ENCODE results near the gene DOCK1.

DOCK1 gene

DNA sequence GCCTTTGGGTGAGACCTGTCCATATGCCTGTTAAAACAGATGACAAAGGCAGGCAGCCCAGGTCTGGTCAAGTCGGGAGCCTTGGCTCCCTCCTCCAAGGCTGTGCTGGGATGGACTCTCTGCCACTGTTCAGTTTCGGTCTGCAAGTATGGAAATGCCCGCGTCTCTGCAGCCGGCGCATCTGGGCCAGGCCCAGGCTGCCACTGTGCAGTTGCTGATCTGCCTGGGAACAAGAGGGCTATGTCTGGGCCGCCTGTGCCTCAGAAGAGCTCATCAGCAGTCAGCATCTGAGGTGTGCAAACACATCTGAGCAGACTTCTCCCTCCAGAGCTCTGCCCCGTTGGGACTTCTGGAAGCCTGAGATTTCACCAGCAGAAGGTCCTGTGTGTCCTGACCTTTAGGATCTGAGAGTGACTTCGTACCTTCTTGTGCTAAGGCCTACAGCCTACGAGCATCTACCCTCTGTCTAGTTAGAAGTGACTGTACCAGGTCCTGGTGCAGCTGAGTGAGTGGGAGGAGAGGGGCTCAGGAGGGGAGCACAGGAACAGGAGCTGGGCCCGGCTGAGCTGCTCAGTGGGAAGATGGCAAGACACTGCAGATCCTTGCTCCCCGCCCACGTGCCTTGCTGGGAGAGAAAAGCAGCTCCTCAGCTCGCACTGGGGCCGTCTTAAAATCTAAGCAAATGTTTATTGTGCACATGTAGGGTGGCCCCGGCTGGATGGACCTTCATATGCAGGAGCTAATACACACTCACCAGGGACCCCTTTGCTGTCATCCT, 50.9 kb downstream of the DOCK1 start:
- no peak for DNase-seq

DNA sequence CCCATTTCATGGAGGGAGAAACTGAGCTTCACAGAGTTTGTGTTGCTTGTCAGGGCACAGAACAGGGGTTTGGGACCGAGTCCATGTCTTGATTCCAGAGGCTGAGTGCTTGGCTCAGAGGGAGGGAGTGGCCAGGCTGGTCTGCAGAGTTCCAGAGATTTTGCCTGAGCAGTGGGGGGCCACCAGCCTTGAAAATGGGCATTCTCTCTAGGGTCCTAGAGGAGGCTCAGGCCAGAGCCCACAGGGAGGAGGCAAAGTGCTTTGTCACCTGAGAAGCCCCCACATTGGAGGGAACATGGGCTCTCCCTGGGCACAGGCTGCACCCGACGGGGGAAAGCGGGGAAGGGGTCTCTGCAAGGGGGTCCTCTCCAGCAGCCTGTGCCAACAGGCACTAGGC, 51.5 kb downstream of the DOCK1 start:
- DNase-seq = no peak

DNA sequence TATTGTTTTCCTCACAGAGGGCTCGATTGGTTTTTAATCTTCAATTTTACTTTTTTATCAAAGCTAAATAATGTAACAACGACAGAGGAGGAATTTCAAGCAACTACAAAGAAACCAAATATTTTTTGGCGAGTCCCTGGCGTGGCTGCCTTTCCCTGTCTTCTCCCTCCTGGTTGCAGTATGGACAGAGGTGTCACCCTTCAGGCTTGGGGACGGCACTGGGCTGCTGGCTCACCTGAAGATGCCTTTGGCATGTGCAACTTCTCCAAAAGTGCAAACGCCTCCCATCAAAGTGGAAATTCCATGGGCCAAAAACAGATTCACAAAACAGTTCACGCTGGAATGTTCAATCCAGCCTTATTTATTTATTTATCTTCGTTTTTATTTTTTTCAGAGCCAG, 51.9 kb downstream of the DOCK1 start:
- no peak for DNase-seq

DNA sequence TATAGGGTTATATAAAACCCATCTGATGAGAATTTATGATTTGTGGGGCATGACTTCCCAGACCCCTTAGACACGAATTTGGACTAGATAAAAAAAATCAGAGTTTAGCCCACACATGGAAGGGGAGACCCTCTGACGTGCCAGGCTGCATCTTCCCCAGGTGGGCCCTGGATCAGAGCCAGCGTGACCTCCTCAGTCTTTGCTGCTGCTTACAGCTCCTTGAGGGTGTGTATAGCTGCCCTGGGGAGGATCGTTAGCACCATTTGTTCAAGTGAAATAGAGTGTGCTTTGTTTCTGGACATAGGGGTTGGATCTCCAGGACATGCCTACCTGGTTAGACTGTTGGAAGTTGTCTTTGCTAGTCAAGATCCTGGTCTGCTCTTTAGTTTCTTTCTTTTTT, 54.2 kb downstream of the DOCK1 start:
- DNase-seq = no peak

DNA sequence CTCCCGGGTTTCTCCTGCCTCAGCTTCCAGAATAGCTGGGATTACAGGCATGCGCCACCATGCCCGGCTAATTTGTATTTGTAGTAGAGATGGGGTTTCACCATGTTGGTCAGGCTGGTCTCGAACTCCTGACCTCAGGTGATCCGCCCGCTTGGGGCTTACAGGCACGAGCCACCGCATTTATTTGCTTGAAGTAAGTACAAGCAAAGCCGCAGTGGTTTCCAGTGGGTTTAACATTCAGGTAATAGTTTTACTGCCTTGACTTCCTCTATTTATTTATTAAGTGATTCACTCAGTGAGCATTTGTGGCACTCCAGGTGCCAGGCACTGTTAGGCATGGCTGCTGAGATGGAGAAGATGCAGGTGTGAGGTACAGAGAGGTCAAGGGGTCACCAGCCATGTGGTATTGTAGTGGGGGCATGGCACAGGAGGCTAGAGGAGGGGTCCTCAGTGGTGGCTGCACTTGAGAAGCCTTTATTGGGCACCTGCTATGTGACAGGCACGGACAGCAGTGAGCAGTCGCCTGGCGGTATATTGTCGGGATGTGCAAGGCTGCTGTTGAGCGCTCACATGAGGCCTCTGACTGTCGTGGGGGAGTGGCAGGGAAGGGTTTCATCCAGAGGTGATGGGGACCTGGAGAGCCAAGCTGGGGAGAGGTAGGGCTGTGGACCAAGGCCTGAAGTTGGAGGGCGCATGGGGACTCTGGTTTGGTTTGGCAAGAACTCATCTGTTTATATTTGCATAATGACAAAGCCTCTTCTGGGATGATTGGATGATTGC, 54.9 kb downstream of the DOCK1 start:
- no peak for DNase-seq

DNA sequence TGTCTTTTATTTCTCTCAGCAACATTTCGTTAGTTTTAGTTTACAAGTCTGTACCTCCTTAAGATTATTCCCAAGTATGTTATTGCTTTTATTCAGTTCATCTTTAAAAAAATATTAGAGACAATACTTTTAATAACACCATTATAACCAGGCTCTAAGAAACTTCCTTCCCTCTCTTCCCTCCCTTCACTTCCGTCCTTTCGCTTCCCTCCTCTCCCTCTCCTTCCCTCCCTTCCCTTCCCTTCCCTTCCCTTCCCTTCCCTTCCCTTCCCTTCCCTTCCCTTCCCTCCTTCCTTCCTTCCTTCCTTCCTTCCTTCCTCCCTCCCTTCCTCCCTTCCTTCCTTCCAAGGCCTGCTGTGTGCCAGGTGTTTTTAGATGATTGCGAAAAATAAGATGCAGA, 58.1 kb downstream of the DOCK1 start:
- DNase-seq = no peak

DNA sequence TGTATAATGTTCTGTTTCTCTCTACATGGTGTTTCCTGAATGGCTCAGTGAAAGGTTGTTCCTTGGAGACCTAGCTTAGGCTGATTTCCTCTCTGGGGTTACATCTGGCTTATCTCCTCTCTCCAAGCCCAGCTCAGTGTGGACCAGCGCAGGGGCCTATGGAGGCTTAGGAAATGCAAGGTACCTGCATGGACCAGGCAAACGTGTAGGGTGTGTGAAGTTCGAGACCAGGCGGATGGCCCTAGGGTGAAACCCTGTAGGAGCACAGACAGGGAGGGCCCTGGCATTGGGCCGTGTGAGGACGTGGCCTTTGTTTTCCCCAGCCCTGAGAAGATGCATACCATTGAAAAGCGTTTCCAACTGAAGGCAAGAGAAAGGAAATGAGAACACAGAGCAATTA, 59.0 kb downstream of the DOCK1 start:
- DNase-seq = no peak

DNA sequence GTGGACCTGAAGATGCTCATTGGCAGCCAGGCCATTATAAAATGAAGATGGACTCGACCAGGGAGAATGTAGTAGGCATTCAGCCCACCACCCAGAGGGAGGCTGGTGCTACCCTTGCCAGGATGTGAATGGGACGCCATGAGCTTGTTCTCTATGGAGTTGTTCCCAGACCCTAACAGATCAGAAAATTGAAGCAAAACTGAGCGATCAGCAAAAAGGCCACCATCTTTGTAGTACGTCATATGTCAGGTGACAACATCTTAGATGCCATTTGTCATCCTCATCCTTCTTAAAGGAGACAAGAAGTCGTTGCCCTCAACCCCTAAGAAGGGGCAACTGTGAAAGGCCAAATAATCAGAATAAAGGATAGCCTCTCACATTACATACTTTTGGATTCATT, 61.7 kb downstream of the DOCK1 start:
- no peak for DNase-seq

DNA sequence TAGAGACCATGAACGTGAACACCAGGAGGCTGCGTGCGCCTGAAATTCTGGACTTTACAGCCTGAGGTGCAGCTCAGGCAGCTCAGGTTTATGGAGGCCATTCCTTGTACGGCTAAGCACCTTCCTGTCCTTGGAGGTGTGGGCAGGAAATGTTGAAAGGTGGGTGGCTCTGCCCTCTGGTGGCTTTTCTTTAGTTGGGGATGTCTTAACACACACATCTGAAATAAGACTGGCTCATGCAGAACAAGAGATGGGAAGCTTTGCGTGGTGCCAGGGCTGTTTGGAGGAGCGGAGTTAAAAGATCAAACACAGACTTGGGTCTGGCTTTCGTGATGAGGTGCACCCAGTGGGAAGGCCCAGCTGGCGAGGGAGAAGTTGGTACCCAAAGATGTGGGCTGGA, 64.1 kb downstream of the DOCK1 start:
- DNase-seq = no peak

DNA sequence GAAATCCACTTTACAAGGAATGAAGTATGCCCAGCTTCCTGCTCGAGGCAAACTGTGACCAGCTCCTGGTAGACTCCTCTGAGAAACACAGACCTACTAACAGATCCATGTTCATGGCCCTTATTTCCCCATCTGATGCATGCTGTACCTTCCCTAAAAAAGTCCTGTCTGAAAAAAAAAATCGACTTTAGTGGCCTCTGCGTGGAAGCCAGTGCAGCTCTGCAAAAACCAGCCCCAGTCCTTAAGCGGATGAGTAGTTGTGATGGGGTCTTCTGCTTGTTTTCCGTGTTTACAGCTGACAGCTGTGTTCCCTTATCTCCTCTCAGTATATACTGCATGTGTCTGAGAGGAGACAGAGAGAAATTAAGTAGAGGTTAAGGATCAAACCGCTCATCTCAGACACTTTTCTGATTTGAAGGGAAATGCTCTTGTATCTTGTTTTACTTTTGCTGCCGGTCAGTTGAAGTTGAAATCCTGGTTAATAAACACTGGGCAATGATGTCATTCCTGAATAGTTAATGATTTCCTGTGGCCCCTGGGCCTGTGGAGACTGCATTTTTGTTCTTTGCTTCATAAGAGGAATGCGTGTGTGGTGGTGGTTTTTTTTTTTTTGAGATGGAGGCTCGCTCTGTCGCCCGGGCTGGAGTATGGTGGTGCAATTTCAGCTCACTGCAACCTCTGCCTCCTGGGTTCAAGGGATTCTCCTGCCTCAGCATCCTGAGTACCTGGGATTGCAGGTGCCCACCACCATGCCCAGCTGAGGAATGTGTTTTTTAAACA, 67.6 kb downstream of the DOCK1 start:
- DNase-seq = no peak

DNA sequence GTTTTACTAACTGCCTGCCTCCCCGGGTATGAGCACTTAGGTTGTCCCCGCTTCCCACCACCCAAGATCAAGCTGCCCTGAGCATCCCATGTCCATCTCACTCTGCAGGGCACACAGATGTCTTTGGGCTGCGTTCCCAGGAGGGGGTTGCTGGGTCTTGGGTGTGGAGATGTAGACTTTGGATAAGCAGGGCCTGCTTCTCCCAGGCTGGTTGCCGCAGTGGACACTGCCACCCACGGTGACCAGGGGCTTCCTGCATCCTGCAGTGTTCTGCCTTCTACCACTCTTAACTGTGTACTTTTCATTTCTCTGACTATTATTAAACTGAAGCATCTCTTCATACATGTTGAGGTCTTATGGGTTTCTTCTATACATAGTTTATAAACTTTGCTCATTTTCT, 70.0 kb downstream of the DOCK1 start:
- no peak for DNase-seq

DNA sequence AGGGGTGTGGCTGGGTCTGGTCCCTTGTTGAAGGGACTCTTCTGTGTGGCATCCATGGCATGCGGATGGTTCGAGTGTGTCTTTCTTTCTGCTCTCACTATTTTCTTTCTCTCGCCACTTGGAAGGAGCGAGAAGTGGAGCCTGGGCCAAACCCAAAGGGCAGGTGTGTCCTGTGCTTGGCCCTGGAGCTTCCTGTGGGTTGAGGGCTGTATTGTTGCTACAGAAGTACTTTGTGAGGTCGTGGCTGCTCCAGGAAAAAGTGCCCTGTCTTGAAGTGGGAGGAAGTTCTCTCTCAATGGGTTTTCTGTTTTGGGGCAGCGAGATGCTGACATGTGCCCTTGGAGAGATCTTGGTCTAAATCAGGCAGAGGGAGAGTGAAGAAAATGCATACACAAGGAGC, 72.0 kb downstream of the DOCK1 start:
- no peak for DNase-seq

DNA sequence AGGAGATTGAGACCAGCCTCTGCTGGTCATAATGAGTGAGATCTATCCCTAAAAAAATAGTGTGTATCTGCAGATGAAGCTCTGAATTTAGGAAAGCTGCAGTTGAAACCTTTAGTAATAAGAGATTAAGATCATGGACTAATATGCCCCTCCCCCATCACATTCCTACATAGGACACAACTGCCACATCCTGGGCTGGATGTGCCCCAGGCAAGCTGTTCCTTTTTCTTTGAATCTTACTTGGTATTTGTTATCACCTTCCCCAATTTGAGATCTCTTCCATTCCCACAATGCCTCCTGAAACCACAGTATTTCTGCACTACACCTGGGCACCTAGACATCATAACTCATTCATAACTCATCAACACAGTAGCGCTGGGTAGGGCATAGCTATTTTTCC, 74.1 kb downstream of the DOCK1 start:
- DNase-seq = no peak

DNA sequence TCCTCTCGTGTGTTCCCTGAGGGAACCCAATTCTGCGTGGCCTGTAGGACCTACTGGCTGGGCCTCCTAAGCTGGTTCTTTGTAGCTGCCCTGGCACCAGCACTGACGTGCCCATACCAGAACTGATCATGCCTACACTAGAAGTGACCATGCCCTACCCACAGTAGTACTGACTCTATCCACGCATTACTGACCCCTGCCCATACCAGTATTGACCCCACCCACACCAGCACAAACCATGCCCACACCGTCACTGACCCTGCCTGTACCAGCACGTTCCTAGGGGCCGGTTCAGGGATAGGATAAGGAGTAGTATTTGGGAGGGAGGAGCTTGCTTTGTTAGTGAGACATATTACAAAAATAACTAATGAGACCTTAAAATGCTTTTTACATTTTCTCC, 88.0 kb downstream of the DOCK1 start:
- no peak for DNase-seq

DNA sequence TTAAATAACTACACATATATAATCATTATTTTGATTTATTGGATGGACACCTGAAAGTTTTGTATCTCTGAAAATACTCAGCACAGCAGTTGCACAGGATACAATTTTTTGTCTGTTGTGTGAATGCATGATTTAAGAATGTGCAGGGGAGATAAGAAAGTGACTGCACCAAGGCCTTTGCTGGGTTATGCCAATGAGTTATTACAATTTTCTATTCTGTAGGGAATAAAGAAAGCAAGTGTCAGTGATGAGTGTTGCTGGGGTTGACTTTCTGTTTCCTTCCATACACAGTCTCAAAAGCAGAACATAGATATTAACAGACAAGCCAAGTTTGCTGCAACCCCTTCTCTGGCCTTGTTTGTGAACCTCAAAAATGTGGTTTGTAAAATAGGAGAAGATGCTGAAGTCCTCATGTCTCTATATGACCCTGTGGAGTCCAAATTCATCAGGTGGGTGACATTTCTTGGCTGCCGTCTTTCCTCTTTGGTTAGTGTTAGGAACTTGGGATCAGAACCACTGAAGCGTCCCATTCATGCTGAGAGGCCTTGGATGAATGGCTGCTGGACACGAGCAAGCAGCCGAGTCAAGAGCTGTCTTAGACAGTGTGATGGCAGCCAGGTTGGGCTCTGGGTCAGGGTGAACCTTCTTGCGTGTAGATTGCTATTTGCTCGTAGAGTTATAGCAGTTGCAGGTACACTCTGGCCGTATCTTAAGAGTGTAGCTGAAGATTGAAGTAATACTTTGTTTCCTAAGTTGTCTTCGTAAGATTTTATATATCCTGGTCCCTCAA, 92.8 kb downstream of the DOCK1 start:
- no peak for DNase-seq

DNA sequence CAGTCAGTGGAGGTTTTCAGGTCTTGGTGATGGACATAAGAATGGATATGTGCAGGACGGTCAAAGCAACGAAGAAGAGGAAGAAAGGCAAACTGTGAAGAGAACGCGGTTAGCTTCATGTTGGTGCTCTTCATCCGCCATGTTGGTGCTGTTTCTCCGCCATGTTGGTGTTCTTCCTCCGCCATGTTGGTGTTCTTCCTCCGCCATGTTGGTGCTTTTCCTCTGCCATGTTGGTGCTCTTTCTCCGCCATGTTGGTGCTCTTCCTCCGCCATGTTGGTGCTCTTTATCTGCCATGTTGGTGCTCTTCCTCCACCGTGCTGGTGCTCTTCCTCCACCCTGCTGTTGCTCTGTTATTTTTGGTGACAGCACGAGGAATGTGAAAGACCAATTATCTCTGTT, 95.4 kb downstream of the DOCK1 start:
- no peak for DNase-seq

DNA sequence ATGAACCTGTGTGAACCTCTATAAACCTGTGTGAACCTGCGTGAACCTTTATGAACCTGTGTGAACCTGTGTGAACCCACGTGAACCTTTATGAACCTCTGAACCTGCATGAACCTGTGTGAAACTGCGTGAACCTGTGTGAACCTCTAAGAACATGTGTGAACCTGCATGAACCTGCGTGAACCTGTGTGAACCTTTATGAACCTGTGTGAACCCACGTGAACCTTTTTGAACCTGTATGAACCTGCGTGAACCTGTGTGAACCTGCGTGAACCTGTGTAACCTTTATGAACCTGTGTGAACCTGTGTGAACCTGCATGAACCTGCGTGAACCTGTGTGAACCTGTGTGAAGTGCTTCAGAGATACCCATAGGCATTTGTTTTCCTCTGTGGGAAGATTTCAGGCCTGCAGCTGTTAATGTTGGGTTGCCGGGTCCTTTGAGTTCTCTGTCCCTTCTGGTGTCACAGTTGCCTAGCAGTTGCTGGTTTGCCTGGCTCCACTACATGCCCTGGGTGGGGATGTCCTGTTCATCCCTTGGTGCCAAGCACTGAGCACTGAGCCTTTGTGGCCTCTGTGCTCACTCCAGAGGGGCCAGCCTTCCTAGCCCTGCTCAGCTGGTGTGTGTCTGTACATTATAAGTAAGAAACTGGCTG, 97.9 kb downstream of the DOCK1 start:
- no peak for DNase-seq

DNA sequence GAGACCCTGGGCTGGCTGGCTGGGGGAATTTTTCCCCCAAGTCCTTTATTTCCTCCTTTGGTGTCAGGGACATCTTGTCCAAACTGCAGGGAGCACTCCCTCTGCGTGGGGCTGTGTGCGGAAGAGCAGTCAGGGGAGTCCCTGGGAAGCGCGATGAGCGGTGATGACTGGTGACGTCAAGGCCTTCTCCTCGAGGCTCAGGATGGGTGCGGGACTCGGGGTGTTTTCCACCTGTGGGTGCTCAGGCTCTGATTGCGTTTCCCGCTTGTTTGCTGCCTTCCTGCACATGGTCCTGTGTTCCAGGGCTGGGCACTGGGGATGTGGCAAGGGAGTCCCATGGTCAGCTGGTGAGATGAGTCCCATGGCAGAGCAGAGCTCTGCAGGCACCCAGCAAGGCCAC, 101.2 kb downstream of the DOCK1 start:
- no peak for DNase-seq

DNA sequence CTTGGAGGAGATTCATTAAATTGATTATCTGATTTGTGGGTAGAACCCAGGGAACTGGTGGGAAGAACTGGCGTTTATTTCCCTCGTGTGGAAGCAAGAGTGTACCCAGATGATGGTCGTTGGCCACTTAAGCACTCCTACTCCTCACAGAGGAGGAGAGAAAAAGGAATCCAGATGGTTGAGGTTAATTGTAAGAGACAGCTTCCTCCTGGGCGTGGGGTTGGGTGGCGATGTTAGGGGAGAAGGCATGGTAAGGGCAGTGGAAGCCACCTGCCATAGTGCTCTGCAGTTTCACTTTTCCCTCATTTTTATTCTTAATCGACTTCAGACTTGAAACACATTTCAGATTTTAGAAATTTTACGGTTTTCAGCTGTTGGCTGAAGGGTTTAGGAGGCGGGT, 104.1 kb downstream of the DOCK1 start:
- DNase-seq = no peak

DNA sequence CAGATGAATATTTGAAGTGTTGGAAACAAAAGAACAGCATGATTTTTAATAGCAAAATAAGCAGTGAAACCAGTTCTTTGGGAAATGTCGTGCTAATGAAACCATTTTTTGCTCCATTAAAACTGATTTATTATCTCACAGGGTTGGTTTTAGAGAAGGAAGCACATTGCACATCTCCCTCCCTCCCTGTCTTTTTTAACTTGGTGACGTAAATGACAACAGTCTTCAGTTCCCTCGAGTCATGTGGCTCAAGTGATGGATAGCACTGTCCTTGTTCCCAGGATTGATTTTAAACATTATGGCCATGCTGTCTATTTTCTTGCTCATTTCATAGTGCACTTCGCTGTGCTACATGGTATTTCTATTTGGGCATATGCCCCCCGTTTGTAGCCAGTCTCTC, 105.9 kb downstream of the DOCK1 start:
- no peak for DNase-seq

DNA sequence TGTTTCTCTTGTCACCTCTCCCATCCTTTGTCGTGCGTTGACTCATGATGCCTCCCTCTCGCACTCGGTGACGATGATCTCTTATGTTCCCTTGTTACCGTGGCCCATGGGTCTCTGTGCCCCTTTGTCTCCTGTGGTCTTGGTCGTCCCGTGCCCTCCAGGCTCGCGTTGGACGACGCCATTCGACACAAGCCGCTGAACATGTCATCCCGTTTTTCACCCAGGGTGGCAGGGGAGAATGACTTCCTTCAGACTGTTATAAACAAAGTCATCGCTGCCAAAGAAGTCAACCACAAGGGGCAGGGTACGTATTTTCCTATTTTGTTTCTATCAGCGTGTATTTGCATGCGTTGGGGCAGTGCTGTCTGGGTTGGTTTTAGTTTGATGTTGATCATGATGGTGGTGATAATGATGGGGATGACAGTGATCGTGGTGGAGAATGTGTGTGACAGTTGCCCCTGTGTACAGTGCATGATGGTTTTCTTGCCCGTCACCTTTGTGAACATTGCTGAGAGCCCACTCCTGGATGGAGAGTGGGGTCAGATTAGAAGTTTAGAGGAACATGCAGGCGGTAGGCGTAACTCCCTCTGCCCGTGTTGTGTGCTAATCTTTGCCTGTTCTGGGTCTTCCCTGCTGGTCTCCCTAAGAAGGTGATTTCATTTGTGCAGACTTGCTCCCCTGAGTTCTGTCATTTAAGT, 107.0 kb downstream of the DOCK1 start:
- DNase-seq = no peak

DNA sequence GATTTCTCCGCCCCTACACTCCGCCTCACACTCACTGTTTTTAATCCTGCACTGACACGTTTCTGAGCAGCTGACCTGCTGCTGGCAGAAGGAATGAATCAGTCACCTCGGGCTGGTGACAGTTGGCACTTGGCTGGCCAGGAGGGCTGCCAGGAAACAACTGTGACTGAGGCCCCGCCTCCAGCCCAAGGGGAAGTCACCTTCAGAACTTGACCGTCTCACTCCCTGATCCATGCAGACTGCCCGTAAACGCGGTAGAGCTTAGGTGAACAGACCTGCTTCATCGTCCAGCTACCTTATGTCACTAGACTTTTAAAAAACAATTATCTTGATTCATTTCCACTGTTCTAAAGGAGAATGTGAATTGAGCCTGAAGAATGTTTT, 107.5 kb downstream of the DOCK1 start:
- no peak for DNase-seq

Measured in activated CD4-positive, alpha-beta T cell treated with anti-CD3 and anti-CD28 coated beads for 1 hour (primary cell).